H1 (cell line): ENCODE measurements around the gene TNS1. TPM values are rescaled to one million over a fixed set of nuclear protein-coding genes. Genes with fewer than 3 reads are reported as not detected.

Experiments used
- CTCF ChIA-PET: fragments of 300-600 bp; sonication (Branson Sonifier 250); formaldehyde crosslinking; loops from one replicate; lab custom pipeline; 2021; ENCODE audit not compliant: partially characterized antibody; lab: Charles Lee
- POLR2A ChIA-PET: fragments of 300-600 bp; sonication (Branson Sonifier 250); formaldehyde crosslinking; loops from one replicate; lab custom pipeline; 2021; ENCODE audit warnings: inconsistent platforms; ENCODE audit not compliant: partially characterized antibody; lab: Charles Lee
- DNase-seq, 2 experiments: peaks; one replicate each; pipeline versions ENCODE4 v3.0.0 to v3.0.0-alpha.2; 2010 to 2022; ENCODE audit warnings: low spot score in 2 of 2, low read depth in 1 of 2, mixed read lengths in 1 of 2
- FAIRE-seq: peaks from 2 replicates; lab custom pipeline; 2011; peaks lifted over from hg19 to GRCh38; lab: Jason Lieb, UNC
- H2AFZ ChIP-seq: 2 replicates; pipeline ENCODE4 v1.8.1; 2012; ENCODE audit warnings: low read length, inconsistent platforms
- H2AK5ac ChIP-seq: 2 replicates; pipeline ENCODE4 v1.6.1; 2013; ENCODE audit warnings: low read depth, low read length
- H2BK120ac ChIP-seq: replicated peaks from 2 replicates; pipeline ENCODE3; 2013; ENCODE audit warnings: low read depth, low read length, inconsistent platforms
- H2BK12ac ChIP-seq: 2 replicates; pipeline ENCODE4 v1.6.1; 2013; ENCODE audit warnings: low read depth, low read length
- H2BK15ac ChIP-seq: 2 replicates; pipeline ENCODE4 v1.6.1; 2013; ENCODE audit warnings: low read length
- H2BK20ac ChIP-seq: 2 replicates; pipeline ENCODE4 v1.6.1; 2013; ENCODE audit warnings: low read length
- H2BK5ac ChIP-seq: 2 replicates; pipeline ENCODE4 v1.6.1; 2013; ENCODE audit warnings: low read depth, low read length
- H3K14ac ChIP-seq: 2 replicates; pipeline ENCODE4 v1.6.1; 2013; ENCODE audit warnings: inconsistent platforms; ENCODE audit not compliant: insufficient read length
- H3K18ac ChIP-seq: 2 replicates; pipeline ENCODE4 v1.6.1; 2013; ENCODE audit warnings: low read length; ENCODE audit errors: extremely low read depth
- H3K23ac ChIP-seq: 2 replicates; pipeline ENCODE4 v1.6.1; 2013; ENCODE audit warnings: inconsistent platforms; ENCODE audit not compliant: insufficient read length
- H3K23me2 ChIP-seq: 2 replicates; pipeline ENCODE4 v1.6.1; 2013; ENCODE audit warnings: low read depth, low read length
- H3K27ac ChIP-seq: 2 replicates; pipeline ENCODE4 v1.6.1; 2011; ENCODE audit warnings: low read depth, low read length, inconsistent platforms
- H3K27me3 ChIP-seq, 4 experiments: replicated peaks in 1 of 4; 1 replicate in 1 of 4; 2 replicates in 3 of 4; pipeline versions ENCODE4 v1.6.1 to v1.8.1; 2011 to 2013; ENCODE audit warnings: low read length in 3 of 4, mild to moderate bottlenecking in 3 of 4, inconsistent platforms in 2 of 4, mixed read lengths in 2 of 4, moderate library complexity in 1 of 4; ENCODE audit not compliant: control insufficient read depth in 3 of 4, insufficient read depth in 3 of 4; ENCODE audit errors: extremely low read depth in 1 of 4
- H3K36me3 ChIP-seq, 4 experiments: 2 replicates each; pipeline versions ENCODE4 v1.6.1 to v1.8.1; 2011 to 2013; ENCODE audit warnings: mild to moderate bottlenecking in 4 of 4, low read length in 3 of 4, moderate library complexity in 2 of 4, control low read depth in 1 of 4, inconsistent platforms in 1 of 4; ENCODE audit not compliant: insufficient read depth in 4 of 4, control insufficient read depth in 2 of 4
- H3K4ac ChIP-seq: replicated peaks from 2 replicates; pipeline ENCODE3; 2013; ENCODE audit warnings: low read length, low read depth, mixed read lengths, inconsistent platforms; ENCODE audit not compliant: insufficient read length
- H3K4me1 ChIP-seq, 4 experiments: replicated peaks in 1 of 4; 1 replicate in 1 of 4; 2 replicates in 3 of 4; pipeline versions ENCODE4 v1.6.1 to v1.8.1; 2011 to 2013; ENCODE audit warnings: low read length in 3 of 4, inconsistent platforms in 2 of 4, mixed read lengths in 1 of 4; ENCODE audit not compliant: insufficient read depth in 4 of 4, control insufficient read depth in 3 of 4
- H3K4me2 ChIP-seq, 2 experiments: 2 replicates each; pipeline versions ENCODE4 v1.6.1 to v1.8.1; 2011 to 2013; ENCODE audit warnings: low read depth in 2 of 2, low read length in 2 of 2, control low read depth in 1 of 2, inconsistent platforms in 1 of 2, mild to moderate bottlenecking in 1 of 2; ENCODE audit not compliant: insufficient read depth in 1 of 2
- H3K4me3 ChIP-seq, 4 experiments: fragments of 200-600, 300-600 bp in 1 of 4; sonication (generic), shearing (Covaris generic), sonication (Bioruptor Twin) in 1 of 4; 2 replicates each; pipeline versions ENCODE4 v1.5.1 to v1.8.1; 2011 to 2016; ENCODE audit warnings: low read length in 4 of 4, low read depth in 3 of 4, control low read depth in 2 of 4, inconsistent platforms in 2 of 4, mild to moderate bottlenecking in 2 of 4, mixed read lengths in 1 of 4, moderate library complexity in 1 of 4; ENCODE audit not compliant: insufficient read depth in 2 of 4; ENCODE audit errors: extremely low read depth in 1 of 4
- H3K56ac ChIP-seq: replicated peaks from 2 replicates; pipeline ENCODE3; 2013; ENCODE audit warnings: low read depth, mild to moderate bottlenecking, mixed read lengths, low read length, inconsistent platforms; ENCODE audit not compliant: insufficient read length
- H3K79me1 ChIP-seq: 2 replicates; pipeline ENCODE4 v1.6.1; 2013; ENCODE audit warnings: low read depth, low read length, control low read depth
- H3K79me2 ChIP-seq, 2 experiments: 2 replicates each; pipeline versions ENCODE4 v1.6.1 to v1.8.1; 2012 to 2013; ENCODE audit warnings: low read length in 2 of 2, mild to moderate bottlenecking in 2 of 2, inconsistent platforms in 1 of 2; ENCODE audit not compliant: insufficient read depth in 2 of 2, control insufficient read depth in 1 of 2
- H3K9ac ChIP-seq, 4 experiments: replicated peaks in 1 of 4; 1 replicate in 1 of 4; 2 replicates in 3 of 4; pipeline versions ENCODE4 v1.6.1 to v1.8.1; 2011 to 2013; ENCODE audit warnings: low read depth in 3 of 4, low read length in 3 of 4, control low read depth in 2 of 4, mild to moderate bottlenecking in 2 of 4, moderate library complexity in 2 of 4, inconsistent platforms in 1 of 4; ENCODE audit errors: extremely low read depth in 1 of 4
- H3K9me3 ChIP-seq, 2 experiments: 2 replicates each; pipeline versions ENCODE4 v1.6.1 to v1.8.1; 2012 to 2013; ENCODE audit warnings: mild to moderate bottlenecking in 2 of 2, moderate library complexity in 2 of 2, control low read depth in 1 of 2, inconsistent platforms in 1 of 2, low read depth in 1 of 2, low read length in 1 of 2, mixed read lengths in 1 of 2; ENCODE audit not compliant: insufficient read depth in 2 of 2
- H4K20me1 ChIP-seq, 2 experiments: replicated peaks in 1 of 2; 2 replicates each; pipeline versions ENCODE3 to v1.8.1; 2011 to 2013; ENCODE audit warnings: inconsistent platforms in 2 of 2, low read length in 2 of 2, mild to moderate bottlenecking in 1 of 2; ENCODE audit not compliant: insufficient read depth in 2 of 2, control insufficient read depth in 1 of 2
- H4K5ac ChIP-seq: 2 replicates; pipeline ENCODE4 v1.6.1; 2013; ENCODE audit warnings: low read length, low read depth, mixed read lengths, inconsistent platforms; ENCODE audit not compliant: insufficient read length
- H4K8ac ChIP-seq: 2 replicates; pipeline ENCODE4 v1.8.0; 2013; ENCODE audit warnings: mild to moderate bottlenecking, moderate library complexity, low read length, inconsistent platforms; ENCODE audit not compliant: insufficient read depth; ENCODE audit errors: extremely low read depth
- H4K91ac ChIP-seq: replicated peaks from 2 replicates; pipeline ENCODE3; 2013; ENCODE audit warnings: low read length, mixed read lengths, inconsistent platforms; ENCODE audit not compliant: insufficient read length
- BACH1 ChIP-seq: IDR thresholded peaks from 2 replicates; pipeline ENCODE4 v1.6.1; 2012; ENCODE audit warnings: low read length, improper control_type of control experiment
- EZH2 ChIP-seq: fragments of 200-600 bp; sonication (generic); IDR thresholded peaks from 2 replicates; pipeline ENCODE4 v1.7.1; 2012; ENCODE audit warnings: low read depth, mild to moderate bottlenecking, moderate library complexity, low read length, inconsistent platforms; ENCODE audit not compliant: severe bottlenecking
- HDAC6 ChIP-seq: IDR thresholded peaks from one replicate; pipeline ENCODE4 v1.7.1; 2012; ENCODE audit warnings: low read depth, mild to moderate bottlenecking, inconsistent platforms, low read length, moderate library complexity
- SAP30 ChIP-seq: fragments of 300-600 bp; sonication (generic); IDR thresholded peaks from 2 replicates; pipeline ENCODE4 v1.7.1; 2012; ENCODE audit warnings: low read length, moderate library complexity, mild to moderate bottlenecking, inconsistent platforms; ENCODE audit not compliant: insufficient read depth, insufficient replicate concordance
- SIN3A ChIP-seq, 2 experiments: IDR thresholded peaks in 1 of 2; conservative IDR thresholded peaks in 1 of 2; 2 replicates each; pipeline ENCODE4 v1.6.1; 2011 to 2012; ENCODE audit warnings: low read length in 2 of 2, improper control_type of control experiment in 1 of 2, low read depth in 1 of 2, mild to moderate bottlenecking in 1 of 2
- WGBS, 2 experiments: shearing (Covaris generic) in 1 of 2; methylation state at CpG; one replicate each; pipeline versions ENCODE4 v1.1.6 to v1.1.7; 2013 to 2015; ENCODE audit warnings: low lambda C conversion rate in 2 of 2, mixed read lengths in 2 of 2, inconsistent platforms in 1 of 2, low coverage in 1 of 2, missing lambda C conversion rate in 1 of 2; ENCODE audit not compliant: insufficient replicate concordance in 2 of 2, insufficient coverage in 1 of 2, insufficient read length in 1 of 2; ENCODE audit errors: extremely low coverage in 1 of 2, missing lambda C conversion rate in 1 of 2; 5-methylcytosine and 5-hydroxymethylcytosine counted together
- polyA plus RNA-seq, 7 experiments: library from polyadenylated mRNA; depleted of rRNA in 3 of 7; stranded (reverse) in 5 of 7; unstranded in 2 of 7; fragments of >200 nt in 5 of 7; fragments of 200-250 nt in 2 of 7; gene quantifications; 1 replicate in 5 of 7; 2 replicates in 1 of 7; 4 replicates in 1 of 7; pipeline versions ENCODE4 v1.2.1 to v1.2.3, GENCODE V29; 2011 to 2013; ENCODE audit warnings: missing spikeins in 2 of 7, mixed read lengths in 2 of 7
- total RNA-seq: library from RNA; stranded (reverse); fragmentation: NEBNext Ultra II Directional; extraction: Animal tissue kit (Norgen Biotek cat#: 25700); gene quantifications from 2 replicates; pipeline ENCODE4 v1.2.1, GENCODE V29; 2021
- TF ChIP-seq, protein P1 (sequence below): IDR thresholded peaks from 2 replicates; pipeline ENCODE4 v1.6.1; 2012; ENCODE audit warnings: inconsistent platforms
- TF ChIP-seq, protein P2 (sequence below): IDR thresholded peaks from 2 replicates; pipeline ENCODE4 v1.6.1; 2012; ENCODE audit warnings: inconsistent platforms

TNS1 gene
- total and polyA plus RNA-seq, 2 of the 8 experiments (the other 6 are each of a cell fraction or from before 2014, with no cell fraction given), result 1.5 to 5.1 TPM

DNA sequence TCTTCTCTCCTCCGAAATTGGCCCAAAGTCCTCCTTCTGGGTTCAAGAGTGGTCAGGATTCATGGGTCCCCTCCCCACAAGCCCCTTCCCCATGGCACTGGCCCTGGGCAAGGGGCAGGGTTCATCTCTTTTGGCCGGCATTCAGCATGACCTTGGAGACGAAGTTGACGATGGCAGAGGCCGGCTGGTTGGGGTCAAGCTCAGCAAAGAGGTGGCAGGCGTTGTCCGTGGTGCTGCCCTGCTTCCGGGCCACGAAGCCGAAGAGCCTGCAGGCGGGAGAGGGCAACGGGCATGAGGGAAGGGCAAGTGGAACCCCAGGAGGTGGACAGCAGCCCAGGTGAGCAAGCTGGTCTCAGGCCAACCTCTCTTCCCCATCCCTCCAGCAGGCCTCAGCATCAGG is 198.5 kb downstream of the TNS1 start:
- DNase-seq, result peak in 1 of 2 experiments; percentile 66
- no peaks in the 10 kb centered on the region for H3K79me2 ChIP-seq
- peaks cover 0 to 5% (median 0%) of the 10 kb centered on the region in 4 experiments; a peak in 1 of 7 replicates for H3K4me1 ChIP-seq
- no peak overlapping the region for H3K4me2 ChIP-seq
- no peak overlapping the region for H2BK5ac ChIP-seq
- CTCF ChIA-PET, result interaction anchor here (1.2 to 30.4 kb wide), 13 partner anchors 13 to 189 kb away, joined by 3 to 759 read pairs (median 7); no protein-coding TSS in a partner anchor
- no peak overlapping the region for H2BK12ac ChIP-seq
- H3K27ac ChIP-seq, result no peak overlapping the region
- no peak overlapping the region for H4K8ac ChIP-seq
- no peak overlapping the region for H3K14ac ChIP-seq
- H3K18ac ChIP-seq, result no peak overlapping the region
- H2BK15ac ChIP-seq, result no peak overlapping the region
- no peak overlapping the region for H3K4ac ChIP-seq
- no peak overlapping the region for H2BK120ac ChIP-seq
- H3K4me3 ChIP-seq, result no peak overlapping the region
- no peak overlapping the region for H3K9ac ChIP-seq
- H4K91ac ChIP-seq, result no peak overlapping the region
- H2BK20ac ChIP-seq, result no peak overlapping the region
- no peaks in the 10 kb centered on the region for H3K9me3 ChIP-seq
- POLR2A ChIA-PET, result interaction anchor here (0.8 kb wide), 1 partner anchor 70 kb away, joined by 3 read pairs; no protein-coding TSS in a partner anchor
- 87% methylated on average over 12 of the region's 12 CpGs; no CpG with 5 or more reads in 1 of the 2 experiments for WGBS, 2 experiments
- H3K23me2 ChIP-seq, result peaks cover 6% of the 10 kb centered on the region
- H4K5ac ChIP-seq, result no peak overlapping the region
- TF ChIP-seq BACH1 (no peak), SAP30 (peak; percentile 32), SIN3A (conservative IDR thresholded peaks at IDR 0.05 in 1 of 2, IDR thresholded peaks at IDR 0.05 in 1 of 2; ENCODE audit: low read depth in 1 of 2, low read length in 2 of 2) (peak; percentile 39 to 69; a peak in 1 of 4 replicates), HDAC6 (no peak), EZH2 (no peak)
- TF ChIP-seq, protein P1, sequence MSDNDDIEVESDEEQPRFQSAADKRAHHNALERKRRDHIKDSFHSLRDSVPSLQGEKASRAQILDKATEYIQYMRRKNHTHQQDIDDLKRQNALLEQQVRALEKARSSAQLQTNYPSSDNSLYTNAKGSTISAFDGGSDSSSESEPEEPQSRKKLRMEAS, result peak; percentile 69
- TF ChIP-seq, protein P2, sequence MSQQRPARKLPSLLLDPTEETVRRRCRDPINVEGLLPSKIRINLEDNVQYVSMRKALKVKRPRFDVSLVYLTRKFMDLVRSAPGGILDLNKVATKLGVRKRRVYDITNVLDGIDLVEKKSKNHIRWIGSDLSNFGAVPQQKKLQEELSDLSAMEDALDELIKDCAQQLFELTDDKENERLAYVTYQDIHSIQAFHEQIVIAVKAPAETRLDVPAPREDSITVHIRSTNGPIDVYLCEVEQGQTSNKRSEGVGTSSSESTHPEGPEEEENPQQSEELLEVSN, result peak; percentile 66
- no peak overlapping the region for H2AFZ ChIP-seq
- no peak overlapping the region for H2AK5ac ChIP-seq
- H3K56ac ChIP-seq, result no peak overlapping the region
- no peaks in the 10 kb centered on the region; the same call in 1 of the 2 replicates for H3K79me1 ChIP-seq
- no peak for FAIRE-seq
- H3K23ac ChIP-seq, result no peak overlapping the region
- H3K36me3 ChIP-seq, result no peaks in the 10 kb centered on the region
- H3K27me3 ChIP-seq, result no peaks in the 10 kb centered on the region
- peaks cover 0 to 5% of the 10 kb centered on the region in 2 experiments for H4K20me1 ChIP-seq
